ENCODE measurements around the gene MBOAT2. TPM values are rescaled to one million over a fixed set of nuclear protein-coding genes. Genes with fewer than 3 reads are reported as not detected.
"Not testable (repeated sequence)": the region's sequence is repeated elsewhere in the genome, so short reads cannot be mapped to it uniquely, and the experiment has no call there.

The MBOAT2 gene
- total RNA-seq = 0.69 and 1.7 TPM in 2 replicates

- intact Hi-C loops (cut with micrococcal nuclease) = loop anchor here (2.0 to 5.0 kb wide), 3 partner anchors 19 to 419 kb away; partner anchors contain the start of genes CPSF3, ITGB1BP1 and KIDINS220
- DNase-seq (peak; percentile 79), ATAC-seq (ENCODE audit: low read depth) (peak; percentile 90)
- H3K27ac Mint-ChIP-seq = peak within 1 kb of the TSS; percentile 37
- H3K9me3 Mint-ChIP-seq = no peaks in the 10 kb centered on the region
- peaks cover 4% of the 10 kb centered on the region for H3K27me3 Mint-ChIP-seq
- H3K4me1 Mint-ChIP-seq = peaks cover 11% of the 10 kb centered on the region
- H3K4me3 Mint-ChIP-seq = peak within 1 kb of the TSS; percentile 82
- no peaks in the 10 kb centered on the region for H3K36me3 Mint-ChIP-seq (ENCODE audit: low read depth)
- ChIA-PET CTCF (no interaction called here), POLR2A (interaction anchor here (1.4 kb wide), 1 partner anchor 19 kb away, joined by 5 read pairs; no protein-coding TSS in a partner anchor)
- TF ChIP-seq CTCF (IDR thresholded peaks at IDR 0.05) = no peak
Observed at GRCh38 chr2:9003616-9004337, at the start of gene MBOAT2. TSS of gene MBOAT2 (minus strand) at chr2:9003684. CDS start at chr2:9003614, 70 bp downstream.

GRCh38 chr2:9052821-9053533 lies 49.5 kb upstream of the MBOAT2 start:
- intact Hi-C loops (cut with micrococcal nuclease) = no loop called here
- Mint-ChIP-seq H3K4me1 (no peaks in the 10 kb centered on the region), H3K27me3 (no peaks in the 10 kb centered on the region), H3K9me3 (peaks cover 2% of the 10 kb centered on the region), H3K4me3 (no peak overlapping the region), H3K36me3 (ENCODE audit: low read depth) (no peaks in the 10 kb centered on the region), H3K27ac (no peak overlapping the region)
- ATAC-seq (ENCODE audit: low read depth) (no peak), DNase-seq (no peak)
- ChIA-PET CTCF (no interaction called here), POLR2A (no interaction called here)
- TF ChIP-seq CTCF (IDR thresholded peaks at IDR 0.05) = no peak

- ATAC-seq (ENCODE audit: low read depth); H3K27me3 Mint-ChIP-seq; H3K4me1 Mint-ChIP-seq; H3K27ac Mint-ChIP-seq; intact Hi-C loops (cut with micrococcal nuclease); POLR2A ChIA-PET; DNase-seq; H3K36me3 Mint-ChIP-seq (ENCODE audit: low read depth); H3K4me3 Mint-ChIP-seq; CTCF ChIA-PET; H3K9me3 Mint-ChIP-seq: not testable (repeated sequence)
Observed at GRCh38 chr2:9051451-9051850, 48.0 kb upstream of the MBOAT2 start.

- no peak overlapping the region for H3K27ac Mint-ChIP-seq
- TF ChIP-seq CTCF (IDR thresholded peaks at IDR 0.05) = no peak
- POLR2A ChIA-PET = no interaction called here
- CTCF ChIA-PET = no interaction called here
- no peaks in the 10 kb centered on the region for H3K27me3 Mint-ChIP-seq
- no peaks in the 10 kb centered on the region for H3K4me1 Mint-ChIP-seq
- intact Hi-C loops (cut with micrococcal nuclease) = no loop called here
- H3K4me3 Mint-ChIP-seq = no peak overlapping the region
- H3K36me3 Mint-ChIP-seq (ENCODE audit: low read depth) = no peaks in the 10 kb centered on the region
- no peak for DNase-seq
- ATAC-seq (ENCODE audit: low read depth) = no peak
- no peaks in the 10 kb centered on the region for H3K9me3 Mint-ChIP-seq
Observed at GRCh38 chr2:9050122-9050809, 46.8 kb upstream of the MBOAT2 start.

GRCh38 chr2:9045595-9045994 lies 42.1 kb upstream of the MBOAT2 start:
- Mint-ChIP-seq H3K27ac (no peak overlapping the region), H3K4me3 (no peak overlapping the region), H3K9me3 (no peaks in the 10 kb centered on the region), H3K4me1 (no peaks in the 10 kb centered on the region), H3K27me3 (no peaks in the 10 kb centered on the region), H3K36me3 (ENCODE audit: low read depth) (no peaks in the 10 kb centered on the region)
- ChIA-PET CTCF (no interaction called here), POLR2A (no interaction called here)
- DNase-seq (no peak), ATAC-seq (ENCODE audit: low read depth) (no peak)
- TF ChIP-seq CTCF (IDR thresholded peaks at IDR 0.05) = no peak
- intact Hi-C loops (cut with micrococcal nuclease) = no loop called here

GRCh38 chr2:9043491-9043890 lies 40.0 kb upstream of the MBOAT2 start:
- intact Hi-C loops (cut with micrococcal nuclease); ATAC-seq (ENCODE audit: low read depth); H3K27me3 Mint-ChIP-seq; CTCF ChIA-PET; DNase-seq; POLR2A ChIA-PET; H3K4me1 Mint-ChIP-seq; H3K4me3 Mint-ChIP-seq; H3K36me3 Mint-ChIP-seq (ENCODE audit: low read depth); H3K27ac Mint-ChIP-seq; H3K9me3 Mint-ChIP-seq: not testable (repeated sequence)
